WERI-Rb-1 (cell line): ENCODE data around the gene ATP4B.

ENCODE experiments used
- DNase-seq: peaks from one replicate; pipeline ENCODE4 v3.0.0-alpha.2; 2020
- H3K27ac ChIP-seq: fragments of 250-450 bp; sonication (Bioruptor Pico); 2 replicates; pipeline ENCODE4 v1.5.1; 2020; ENCODE audit warnings: mild to moderate bottlenecking, moderate library complexity
- H3K27me3 ChIP-seq: fragments of 250-450 bp; sonication (Bioruptor Pico); 2 replicates; pipeline ENCODE4 v1.5.1; 2021; ENCODE audit warnings: mild to moderate bottlenecking, low read depth, moderate library complexity; ENCODE audit not compliant: insufficient read depth, severe bottlenecking
- H3K36me3 ChIP-seq: fragments of 250-450 bp; sonication (Bioruptor Pico); 2 replicates; pipeline ENCODE4 v1.5.1; 2020; ENCODE audit warnings: mild to moderate bottlenecking, moderate library complexity
- H3K4me3 ChIP-seq: 2 replicates; pipeline ENCODE4 v1.5.1; 2011; ENCODE audit warnings: low read depth, mild to moderate bottlenecking, control low read depth, low read length
- H3K9me3 ChIP-seq: fragments of 250-450 bp; sonication (Bioruptor Pico); 2 replicates; pipeline ENCODE4 v1.5.1; 2021; ENCODE audit warnings: mild to moderate bottlenecking, moderate library complexity; ENCODE audit not compliant: severe bottlenecking
- CTCF ChIP-seq: IDR thresholded peaks from 2 replicates; pipeline ENCODE4 v1.5.1; 2011; ENCODE audit warnings: low read depth, mild to moderate bottlenecking, control low read depth, inconsistent platforms, low read length

The ATP4B gene

GRCh38 chr13:113654591-113655345 lies 3.2 kb downstream of the ATP4B start:
- Histone ChIP-seq H3K4me3 (no peak overlapping the region), H3K27me3 (no peaks in the 10 kb centered on the region), H3K9me3 (no peaks in the 10 kb centered on the region), H3K36me3 (no peaks in the 10 kb centered on the region; the same call in 1 of the 2 replicates), H3K27ac (no peak overlapping the region)
- no peak for TF ChIP-seq CTCF
- DNase-seq = peak; percentile 11

GRCh38 chr13:113654175-113654560 lies 3.8 kb downstream of the ATP4B start:
- H3K27ac ChIP-seq = no peak overlapping the region
- no peak for TF ChIP-seq CTCF
- no peaks in the 10 kb centered on the region; the same call in 1 of the 2 replicates for H3K36me3 ChIP-seq
- no peaks in the 10 kb centered on the region for H3K27me3 ChIP-seq
- H3K9me3 ChIP-seq = no peaks in the 10 kb centered on the region
- H3K4me3 ChIP-seq = no peak overlapping the region
- DNase-seq = no peak

GRCh38 chr13:113653264-113654174 lies 4.5 kb downstream of the ATP4B start:
- DNase-seq = peak; percentile 10
- H3K4me3 ChIP-seq = no peak overlapping the region
- H3K9me3 ChIP-seq = no peaks in the 10 kb centered on the region
- H3K27me3 ChIP-seq = no peaks in the 10 kb centered on the region
- TF ChIP-seq CTCF = no peak
- H3K36me3 ChIP-seq = no peaks in the 10 kb centered on the region; the same call in 1 of the 2 replicates
- no peak overlapping the region for H3K27ac ChIP-seq

GRCh38 chr13:113652404-113653263 lies 5.4 kb downstream of the ATP4B start:
- no peak for TF ChIP-seq CTCF
- DNase-seq = peak; percentile 9
- Histone ChIP-seq H3K27ac (no peak overlapping the region), H3K4me3 (no peak overlapping the region), H3K36me3 (no peaks in the 10 kb centered on the region; the same call in 1 of the 2 replicates), H3K9me3 (no peaks in the 10 kb centered on the region), H3K27me3 (no peaks in the 10 kb centered on the region)

GRCh38 chr13:113651511-113652403 lies 6.2 kb downstream of the ATP4B start:
- Histone ChIP-seq H3K4me3 (no peak overlapping the region), H3K27me3 (no peaks in the 10 kb centered on the region), H3K36me3 (no peaks in the 10 kb centered on the region; the same call in 1 of the 2 replicates), H3K27ac (no peak overlapping the region), H3K9me3 (no peaks in the 10 kb centered on the region)
- DNase-seq = peak; percentile 11
- TF ChIP-seq CTCF = no peak
